ENCODE data around the gene HNRNPUL1.

The HNRNPUL1 gene

GRCh38 chr19:41220811-41221210 lies 43.4 kb upstream of the HNRNPUL1 start:
- no peak for TF ChIP-seq CTCF (IDR thresholded peaks at IDR 0.05; ENCODE audit: insufficient read depth, low read length, poor library complexity, severe bottlenecking)
- Histone ChIP-seq H3K27me3 (replicated peaks; ENCODE audit: control insufficient read depth, insufficient read depth, low read length) (peaks cover 4% of the 10 kb centered on the region), H3K4me3 (replicated peaks; ENCODE audit: low read depth, low read length) (no peak overlapping the region), H3K36me3 (ENCODE audit: control insufficient read depth, insufficient read depth, low read length) (no peaks in the 10 kb centered on the region)
- no peak for DNase-seq (ENCODE audit: extremely low read depth, insufficient read length)

- no peak for DNase-seq (ENCODE audit: extremely low read depth, insufficient read length)
- Histone ChIP-seq H3K36me3 (ENCODE audit: control insufficient read depth, insufficient read depth, low read length) (no peaks in the 10 kb centered on the region), H3K4me3 (replicated peaks; ENCODE audit: low read depth, low read length) (no peak overlapping the region), H3K27me3 (replicated peaks; ENCODE audit: control insufficient read depth, insufficient read depth, low read length) (peaks cover 6% of the 10 kb centered on the region)
- no peak for TF ChIP-seq CTCF (IDR thresholded peaks at IDR 0.05; ENCODE audit: insufficient read depth, low read length, poor library complexity, severe bottlenecking)
These were observed 42.5 kb upstream of the HNRNPUL1 start for GRCh38 chr19:41221514-41222205.

- no peak overlapping the region for H3K4me3 ChIP-seq (replicated peaks; ENCODE audit: low read depth, low read length)
- no peak for DNase-seq (ENCODE audit: extremely low read depth, insufficient read length)
- TF ChIP-seq CTCF (IDR thresholded peaks at IDR 0.05; ENCODE audit: insufficient read depth, low read length, poor library complexity, severe bottlenecking), result no peak
- H3K27me3 ChIP-seq (replicated peaks; ENCODE audit: control insufficient read depth, insufficient read depth, low read length), result peaks cover 5% of the 10 kb centered on the region; the same call in 1 of the 2 replicates
- no peaks in the 10 kb centered on the region for H3K36me3 ChIP-seq (ENCODE audit: control insufficient read depth, insufficient read depth, low read length)
These were observed 41.9 kb upstream of the HNRNPUL1 start for GRCh38 chr19:41222240-41222639.

- H3K27me3 ChIP-seq (replicated peaks; ENCODE audit: control insufficient read depth, insufficient read depth, low read length), result peaks cover 5% of the 10 kb centered on the region; the same call in 1 of the 2 replicates
- H3K4me3 ChIP-seq (replicated peaks; ENCODE audit: low read depth, low read length), result no peak overlapping the region
- no peak for TF ChIP-seq CTCF (IDR thresholded peaks at IDR 0.05; ENCODE audit: insufficient read depth, low read length, poor library complexity, severe bottlenecking)
- H3K36me3 ChIP-seq (ENCODE audit: control insufficient read depth, insufficient read depth, low read length), result no peaks in the 10 kb centered on the region
- DNase-seq (ENCODE audit: extremely low read depth, insufficient read length), result no peak
These were observed 40.5 kb upstream of the HNRNPUL1 start for GRCh38 chr19:41223431-41224234.

GRCh38 chr19:41224632-41225031 lies 39.5 kb upstream of the HNRNPUL1 start:
- no peak overlapping the region for H3K4me3 ChIP-seq (replicated peaks; ENCODE audit: low read depth, low read length)
- no peak for DNase-seq (ENCODE audit: extremely low read depth, insufficient read length)
- H3K36me3 ChIP-seq (ENCODE audit: control insufficient read depth, insufficient read depth, low read length), result no peaks in the 10 kb centered on the region
- no peak for TF ChIP-seq CTCF (IDR thresholded peaks at IDR 0.05; ENCODE audit: insufficient read depth, low read length, poor library complexity, severe bottlenecking)
- peaks cover 5% of the 10 kb centered on the region; the same call in 1 of the 2 replicates for H3K27me3 ChIP-seq (replicated peaks; ENCODE audit: control insufficient read depth, insufficient read depth, low read length)

Measured in GM06990 (cell line).